ENCODE results near the gene PHACTR3.

Gene PHACTR3

GRCh38 chr20:59670786-59671492, 66.6 kb downstream of the PHACTR3 start:
- Histone ChIP-seq H3K36me3 (ENCODE audit: control insufficient read depth, insufficient read depth, low read length) (no peaks in the 10 kb centered on the region), H3K4me3 (ENCODE audit: insufficient read depth, low read depth, low read length) (no peak overlapping the region), H3K9me3 (ENCODE audit: control insufficient read depth, low read length) (no peaks in the 10 kb centered on the region), H3K4me1 (ENCODE audit: control insufficient read depth, insufficient read depth, low read length) (no peaks in the 10 kb centered on the region), H3K27me3 (ENCODE audit: control insufficient read depth, insufficient read depth, low read length, poor library complexity, severe bottlenecking) (no peaks in the 10 kb centered on the region), H3K27ac (ENCODE audit: insufficient read depth, low read depth, low read length, poor library complexity, severe bottlenecking) (no peak overlapping the region)
- WGBS, 2 experiments = 80 to 81% methylated on average over 9 of the region's 9 CpGs

- no peaks in the 10 kb centered on the region for H3K9me3 ChIP-seq (ENCODE audit: control insufficient read depth, low read length)
- no peak overlapping the region for H3K27ac ChIP-seq (ENCODE audit: insufficient read depth, low read depth, low read length, poor library complexity, severe bottlenecking)
- H3K27me3 ChIP-seq (ENCODE audit: control insufficient read depth, insufficient read depth, low read length, poor library complexity, severe bottlenecking) = no peaks in the 10 kb centered on the region
- 82 to 84% methylated on average over 16 of the region's 16 CpGs for WGBS, 2 experiments
- no peaks in the 10 kb centered on the region for H3K36me3 ChIP-seq (ENCODE audit: control insufficient read depth, insufficient read depth, low read length)
- no peak overlapping the region for H3K4me3 ChIP-seq (ENCODE audit: insufficient read depth, low read depth, low read length)
- no peaks in the 10 kb centered on the region for H3K4me1 ChIP-seq (ENCODE audit: control insufficient read depth, insufficient read depth, low read length)
Measured at GRCh38 chr20:59671661-59672471, 67.5 kb downstream of the PHACTR3 start.

DNA sequence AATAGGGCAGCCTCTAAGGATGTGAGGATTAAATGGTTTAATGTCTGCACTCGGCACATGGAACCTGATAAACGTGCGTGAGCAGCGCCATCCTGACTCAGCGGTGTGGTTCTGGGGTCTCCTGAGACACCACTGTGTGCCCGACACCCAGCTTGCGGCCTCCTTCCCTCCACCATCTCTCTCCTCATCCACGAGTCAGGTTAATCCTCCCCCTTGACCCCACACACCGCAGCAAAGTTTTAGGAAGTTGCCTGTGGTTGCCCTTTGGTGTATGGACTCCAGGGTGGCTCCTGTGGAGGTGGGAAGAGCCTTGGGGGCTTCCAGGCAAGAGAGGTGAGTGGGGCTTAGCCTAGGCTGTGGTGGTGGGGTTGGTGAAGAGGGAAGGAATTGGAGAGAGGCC, 68.2 kb downstream of the PHACTR3 start:
- WGBS, 2 experiments = 83% methylated on average over 8 to 9 of the region's 9 CpGs
- no peaks in the 10 kb centered on the region for H3K36me3 ChIP-seq (ENCODE audit: control insufficient read depth, insufficient read depth, low read length)
- no peaks in the 10 kb centered on the region for H3K27me3 ChIP-seq (ENCODE audit: control insufficient read depth, insufficient read depth, low read length, poor library complexity, severe bottlenecking)
- no peaks in the 10 kb centered on the region for H3K9me3 ChIP-seq (ENCODE audit: control insufficient read depth, low read length)
- no peak overlapping the region for H3K27ac ChIP-seq (ENCODE audit: insufficient read depth, low read depth, low read length, poor library complexity, severe bottlenecking)
- no peaks in the 10 kb centered on the region for H3K4me1 ChIP-seq (ENCODE audit: control insufficient read depth, insufficient read depth, low read length)
- H3K4me3 ChIP-seq (ENCODE audit: insufficient read depth, low read depth, low read length) = no peak overlapping the region

GRCh38 chr20:59673288-59673997, 69.1 kb downstream of the PHACTR3 start:
- 85% methylated on average over 16 of the region's 16 CpGs for WGBS, 2 experiments
- no peak overlapping the region for H3K4me3 ChIP-seq (ENCODE audit: insufficient read depth, low read depth, low read length)
- no peak overlapping the region for H3K27ac ChIP-seq (ENCODE audit: insufficient read depth, low read depth, low read length, poor library complexity, severe bottlenecking)
- H3K27me3 ChIP-seq (ENCODE audit: control insufficient read depth, insufficient read depth, low read length, poor library complexity, severe bottlenecking) = no peaks in the 10 kb centered on the region
- no peaks in the 10 kb centered on the region for H3K36me3 ChIP-seq (ENCODE audit: control insufficient read depth, insufficient read depth, low read length)
- no peaks in the 10 kb centered on the region for H3K9me3 ChIP-seq (ENCODE audit: control insufficient read depth, low read length)
- H3K4me1 ChIP-seq (ENCODE audit: control insufficient read depth, insufficient read depth, low read length) = no peaks in the 10 kb centered on the region

DNA sequence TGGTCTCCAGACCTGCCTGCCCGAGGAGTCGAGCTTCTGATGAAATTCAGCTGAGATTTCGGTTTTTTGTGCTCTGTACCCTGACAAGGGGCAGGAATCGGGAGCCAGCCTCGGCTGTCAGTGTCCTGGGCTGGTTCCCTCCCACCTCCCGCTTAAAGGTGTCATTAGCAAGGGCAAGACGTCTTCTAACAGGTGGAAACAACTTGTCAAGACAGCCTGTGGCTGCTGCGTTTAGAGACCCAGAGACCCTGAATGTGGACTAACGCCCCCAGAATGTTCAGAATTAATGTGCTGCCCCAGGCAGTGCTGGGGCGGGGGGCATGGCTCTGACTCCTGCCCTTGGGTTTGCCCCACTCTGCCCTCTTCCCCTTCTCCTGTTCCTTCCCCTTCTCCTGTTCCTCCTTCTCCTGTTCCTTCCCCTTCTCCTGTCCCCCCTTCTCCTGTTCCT, 69.7 kb downstream of the PHACTR3 start:
- 77 to 79% methylated on average over 10 of the region's 10 CpGs for WGBS, 2 experiments

GRCh38 chr20:59676126-59676850, 71.9 kb downstream of the PHACTR3 start:
- no peaks in the 10 kb centered on the region for H3K27me3 ChIP-seq (ENCODE audit: control insufficient read depth, insufficient read depth, low read length, poor library complexity, severe bottlenecking)
- H3K27ac ChIP-seq (ENCODE audit: insufficient read depth, low read depth, low read length, poor library complexity, severe bottlenecking) = no peak overlapping the region
- no peaks in the 10 kb centered on the region for H3K4me1 ChIP-seq (ENCODE audit: control insufficient read depth, insufficient read depth, low read length)
- 77 to 81% methylated on average over 11 of the region's 11 CpGs for WGBS, 2 experiments
- H3K9me3 ChIP-seq (ENCODE audit: control insufficient read depth, low read length) = no peaks in the 10 kb centered on the region
- H3K36me3 ChIP-seq (ENCODE audit: control insufficient read depth, insufficient read depth, low read length) = no peaks in the 10 kb centered on the region
- H3K4me3 ChIP-seq (ENCODE audit: insufficient read depth, low read depth, low read length) = no peak overlapping the region

More for the DNA sequence above, 69.7 kb downstream of the PHACTR3 start:
- Histone ChIP-seq H3K27ac (ENCODE audit: insufficient read depth, low read depth, low read length, poor library complexity, severe bottlenecking) (no peak overlapping the region), H3K4me3 (ENCODE audit: insufficient read depth, low read depth, low read length) (no peak overlapping the region), H3K9me3 (ENCODE audit: control insufficient read depth, low read length) (no peaks in the 10 kb centered on the region), H3K4me1 (ENCODE audit: control insufficient read depth, insufficient read depth, low read length) (no peaks in the 10 kb centered on the region), H3K36me3 (ENCODE audit: control insufficient read depth, insufficient read depth, low read length) (no peaks in the 10 kb centered on the region), H3K27me3 (ENCODE audit: control insufficient read depth, insufficient read depth, low read length, poor library complexity, severe bottlenecking) (no peaks in the 10 kb centered on the region)

- Histone ChIP-seq H3K36me3 (ENCODE audit: control insufficient read depth, insufficient read depth, low read length) (no peaks in the 10 kb centered on the region), H3K4me3 (ENCODE audit: insufficient read depth, low read depth, low read length) (no peak overlapping the region), H3K27ac (ENCODE audit: insufficient read depth, low read depth, low read length, poor library complexity, severe bottlenecking) (no peak overlapping the region), H3K4me1 (ENCODE audit: control insufficient read depth, insufficient read depth, low read length) (no peaks in the 10 kb centered on the region), H3K27me3 (ENCODE audit: control insufficient read depth, insufficient read depth, low read length, poor library complexity, severe bottlenecking) (no peaks in the 10 kb centered on the region), H3K9me3 (ENCODE audit: control insufficient read depth, low read length) (no peaks in the 10 kb centered on the region)
- WGBS, 2 experiments = 61 to 74% methylated on average over 3 to 4 of the region's 4 CpGs
Measured at GRCh38 chr20:59676851-59677182, 72.5 kb downstream of the PHACTR3 start.

- Histone ChIP-seq H3K4me3 (ENCODE audit: insufficient read depth, low read depth, low read length) (no peak overlapping the region), H3K9me3 (ENCODE audit: control insufficient read depth, low read length) (no peaks in the 10 kb centered on the region), H3K36me3 (ENCODE audit: control insufficient read depth, insufficient read depth, low read length) (no peaks in the 10 kb centered on the region), H3K4me1 (ENCODE audit: control insufficient read depth, insufficient read depth, low read length) (no peaks in the 10 kb centered on the region), H3K27me3 (ENCODE audit: control insufficient read depth, insufficient read depth, low read length, poor library complexity, severe bottlenecking) (no peaks in the 10 kb centered on the region), H3K27ac (ENCODE audit: insufficient read depth, low read depth, low read length, poor library complexity, severe bottlenecking) (no peak overlapping the region)
- 80 to 86% methylated on average over 6 of the region's 6 CpGs for WGBS, 2 experiments
Measured at GRCh38 chr20:59677586-59677985, 73.2 kb downstream of the PHACTR3 start.

- 67 to 72% methylated on average over 6 to 8 of the region's 9 CpGs for WGBS, 2 experiments
- Histone ChIP-seq H3K4me3 (ENCODE audit: insufficient read depth, low read depth, low read length) (no peak overlapping the region), H3K27ac (ENCODE audit: insufficient read depth, low read depth, low read length, poor library complexity, severe bottlenecking) (no peak overlapping the region), H3K4me1 (ENCODE audit: control insufficient read depth, insufficient read depth, low read length) (no peaks in the 10 kb centered on the region), H3K27me3 (ENCODE audit: control insufficient read depth, insufficient read depth, low read length, poor library complexity, severe bottlenecking) (no peaks in the 10 kb centered on the region), H3K9me3 (ENCODE audit: control insufficient read depth, low read length) (no peaks in the 10 kb centered on the region), H3K36me3 (ENCODE audit: control insufficient read depth, insufficient read depth, low read length) (no peaks in the 10 kb centered on the region)
Measured at GRCh38 chr20:59678288-59678687, 73.9 kb downstream of the PHACTR3 start.

Data from ectodermal cell (in vitro differentiated cells).